Measurements from ENCODE around the gene KRTAP4-3. TPM values are rescaled to one million over a fixed set of nuclear protein-coding genes. Genes with fewer than 3 reads are reported as not detected.

The KRTAP4-3 gene
- polyA plus RNA-seq, 3 donors: not detected

DNA sequence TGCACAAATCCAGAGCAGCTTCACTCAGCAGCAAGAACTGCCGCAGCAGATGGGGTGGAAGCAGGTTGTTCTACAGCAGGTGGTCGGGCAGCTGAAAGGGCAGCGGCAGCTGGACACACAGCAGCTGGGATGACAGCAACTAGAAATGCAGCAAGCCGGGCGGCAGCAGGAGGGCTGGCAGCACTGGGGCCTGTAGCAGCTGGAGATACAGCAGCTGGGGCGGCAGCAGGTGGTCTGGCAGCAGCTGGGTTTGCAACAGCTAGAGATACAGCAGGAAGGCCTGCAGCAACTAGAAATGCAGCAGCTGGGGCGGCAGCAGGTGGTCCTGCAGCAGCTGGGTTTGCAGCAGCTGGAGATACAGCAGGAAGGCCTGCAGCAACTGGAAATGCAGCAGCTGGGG lies 460 bp downstream of the KRTAP4-3 start:
- Mint-ChIP-seq H3K9me3 (no peaks in the 10 kb centered on the region), H3K27ac (no peak overlapping the region), H3K27me3 (ENCODE audit: low read depth in 3 of 3) (peaks cover 0 to 4% (median 0%) of the 10 kb centered on the region in 3 donors), H3K4me3 (no peak overlapping the region), H3K36me3 (no peaks in the 10 kb centered on the region), H3K4me1 (no peaks in the 10 kb centered on the region)
- H3K79me2 ChIP-seq (ENCODE audit: insufficient read depth, low read length): no peaks in the 10 kb centered on the region
- H3K4me3 ChIP-seq (replicated peaks in 1 of 3; ENCODE audit: low read depth in 2 of 3, low read length in 3 of 3): no peak overlapping the region
- H2AFZ ChIP-seq (ENCODE audit: insufficient read depth, low read depth, low read length, poor library complexity, severe bottlenecking): no peak overlapping the region
- no peak overlapping the region for H3K4me2 ChIP-seq (replicated peaks; ENCODE audit: extremely low read depth, low read length, poor library complexity, severe bottlenecking)
- DNase-seq: no peak
- intact Hi-C loops (cut with micrococcal nuclease): no loop called here
- no peaks in the 10 kb centered on the region for H3K4me1 ChIP-seq (ENCODE audit: control insufficient read depth in 1 of 2, insufficient read depth in 2 of 2, low read length in 2 of 2)
- H3K27me3 ChIP-seq (ENCODE audit: control insufficient read depth in 2 of 2, insufficient read depth in 2 of 2, low read length in 2 of 2): no peaks in the 10 kb centered on the region
- no peaks in the 10 kb centered on the region for H4K20me1 ChIP-seq (ENCODE audit: insufficient read depth, low read length)
- H3K27ac ChIP-seq (ENCODE audit: low read depth in 1 of 2, low read length in 2 of 2): no peak overlapping the region
- H3K9ac ChIP-seq (ENCODE audit: insufficient read depth, low read length, poor library complexity, severe bottlenecking): no peak overlapping the region
- no peaks in the 10 kb centered on the region for H3K9me3 ChIP-seq (replicated peaks in 1 of 2; ENCODE audit: control insufficient read depth in 1 of 2, insufficient read depth in 1 of 2, low read length in 2 of 2)
- H3K36me3 ChIP-seq (replicated peaks in 1 of 2; ENCODE audit: control insufficient read depth in 1 of 2, insufficient read depth in 2 of 2, low read length in 2 of 2): no peaks in the 10 kb centered on the region
- TF ChIP-seq CTCF (IDR thresholded peaks at IDR 0.05): no peak
- WGBS (ENCODE audit: insufficient coverage): 97% methylated on average over 7 of the region's 7 CpGs

DNA sequence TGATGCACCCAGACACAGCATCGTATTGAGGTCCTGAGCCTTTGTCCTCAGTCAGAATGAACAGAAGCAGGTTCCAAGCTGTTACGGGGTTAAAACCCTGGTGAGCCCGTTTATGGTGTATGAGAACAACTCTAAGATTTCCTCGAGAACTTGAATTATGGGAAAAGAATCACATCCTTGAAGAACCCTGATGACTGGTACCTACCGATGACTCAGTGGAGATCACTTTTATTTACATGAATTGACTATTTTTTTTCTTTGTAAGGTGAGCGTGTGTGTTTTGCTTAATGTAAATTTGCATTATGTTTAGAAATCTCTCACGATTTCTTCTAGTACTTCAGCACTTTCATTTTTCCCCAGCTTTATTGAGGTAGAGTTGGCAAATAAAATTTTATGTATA lies 4.2 kb downstream of the KRTAP4-3 start:
- no peaks in the 10 kb centered on the region for H3K27me3 ChIP-seq (ENCODE audit: control insufficient read depth in 2 of 2, insufficient read depth in 2 of 2, low read length in 2 of 2)
- DNase-seq: no peak
- H3K9ac ChIP-seq (ENCODE audit: insufficient read depth, low read length, poor library complexity, severe bottlenecking): no peak overlapping the region
- H4K20me1 ChIP-seq (ENCODE audit: insufficient read depth, low read length): no peaks in the 10 kb centered on the region
- no peaks in the 10 kb centered on the region for H3K4me1 ChIP-seq (ENCODE audit: control insufficient read depth in 1 of 2, insufficient read depth in 2 of 2, low read length in 2 of 2)
- Mint-ChIP-seq H3K4me1 (no peaks in the 10 kb centered on the region), H3K27me3 (ENCODE audit: low read depth in 3 of 3) (peaks cover 2 to 4% (median 2%) of the 10 kb centered on the region in 3 donors), H3K36me3 (no peaks in the 10 kb centered on the region), H3K27ac (no peak overlapping the region), H3K4me3 (no peak overlapping the region), H3K9me3 (peaks cover 0 to 2% (median 0%) of the 10 kb centered on the region in 7 donors)
- intact Hi-C loops (cut with micrococcal nuclease): no loop called here
- H2AFZ ChIP-seq (ENCODE audit: insufficient read depth, low read depth, low read length, poor library complexity, severe bottlenecking): no peak overlapping the region
- H3K4me2 ChIP-seq (replicated peaks; ENCODE audit: extremely low read depth, low read length, poor library complexity, severe bottlenecking): no peak overlapping the region
- no peak for TF ChIP-seq CTCF (IDR thresholded peaks at IDR 0.05)
- 86% methylated on average over 4 of the region's 7 CpGs for WGBS (ENCODE audit: insufficient coverage)
- no peak overlapping the region for H3K27ac ChIP-seq (ENCODE audit: low read depth in 1 of 2, low read length in 2 of 2)
- H3K36me3 ChIP-seq (replicated peaks in 1 of 2; ENCODE audit: control insufficient read depth in 1 of 2, insufficient read depth in 2 of 2, low read length in 2 of 2): no peaks in the 10 kb centered on the region
- H3K9me3 ChIP-seq (replicated peaks in 1 of 2; ENCODE audit: control insufficient read depth in 1 of 2, insufficient read depth in 1 of 2, low read length in 2 of 2): no peaks in the 10 kb centered on the region
- H3K4me3 ChIP-seq (replicated peaks in 1 of 3; ENCODE audit: low read depth in 2 of 3, low read length in 3 of 3): no peak overlapping the region
- no peaks in the 10 kb centered on the region for H3K79me2 ChIP-seq (ENCODE audit: insufficient read depth, low read length)

Measured in CD14-positive monocyte (primary cell).